Measurements from ENCODE around the gene C6. TPM values are rescaled to one million over a fixed set of nuclear protein-coding genes. Genes with fewer than 3 reads are reported as not detected.

The C6 gene
- under 1 TPM in 2 of 6 experiments, not detected in 4; 0.09 to 0.12 TPM for total RNA-seq (2021; fragmentation: NEBNext Ultra II Directional; extraction: Animal tissue kit (Norgen Biotek cat#: 25700))
- long read RNA-seq: 0 reads

DNA sequence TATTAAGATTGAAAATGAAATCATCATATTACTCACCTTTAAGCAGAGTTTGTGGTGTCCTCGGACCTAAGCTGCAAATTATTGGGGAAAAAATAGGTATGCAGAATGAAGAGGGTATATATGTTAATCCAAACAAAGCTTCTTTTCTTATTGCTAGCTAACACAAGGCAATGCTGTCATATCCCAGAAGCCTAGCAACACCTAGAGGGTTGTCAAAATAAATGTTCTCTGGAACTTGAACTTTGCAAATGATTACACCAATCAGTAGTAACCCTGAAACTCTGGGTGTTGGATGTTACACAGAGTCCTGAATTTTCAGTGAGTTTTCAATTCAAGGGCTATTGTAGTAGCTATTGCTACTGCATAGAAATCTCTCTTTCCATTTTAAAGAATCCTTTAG is at the start of gene C6:
Gene C6 (minus strand): TSS at position 193 of the 400 bp plus-strand sequence. CDS start 10,302 bp downstream, outside the sequence.
- H3K4me1 Mint-ChIP-seq (ENCODE audit: low read depth): no peaks in the 10 kb centered on the region
- DNase-seq: no peak
- H3K27ac Mint-ChIP-seq: no peak within 1 kb of the TSS
- TF ChIP-seq, protein P1, sequence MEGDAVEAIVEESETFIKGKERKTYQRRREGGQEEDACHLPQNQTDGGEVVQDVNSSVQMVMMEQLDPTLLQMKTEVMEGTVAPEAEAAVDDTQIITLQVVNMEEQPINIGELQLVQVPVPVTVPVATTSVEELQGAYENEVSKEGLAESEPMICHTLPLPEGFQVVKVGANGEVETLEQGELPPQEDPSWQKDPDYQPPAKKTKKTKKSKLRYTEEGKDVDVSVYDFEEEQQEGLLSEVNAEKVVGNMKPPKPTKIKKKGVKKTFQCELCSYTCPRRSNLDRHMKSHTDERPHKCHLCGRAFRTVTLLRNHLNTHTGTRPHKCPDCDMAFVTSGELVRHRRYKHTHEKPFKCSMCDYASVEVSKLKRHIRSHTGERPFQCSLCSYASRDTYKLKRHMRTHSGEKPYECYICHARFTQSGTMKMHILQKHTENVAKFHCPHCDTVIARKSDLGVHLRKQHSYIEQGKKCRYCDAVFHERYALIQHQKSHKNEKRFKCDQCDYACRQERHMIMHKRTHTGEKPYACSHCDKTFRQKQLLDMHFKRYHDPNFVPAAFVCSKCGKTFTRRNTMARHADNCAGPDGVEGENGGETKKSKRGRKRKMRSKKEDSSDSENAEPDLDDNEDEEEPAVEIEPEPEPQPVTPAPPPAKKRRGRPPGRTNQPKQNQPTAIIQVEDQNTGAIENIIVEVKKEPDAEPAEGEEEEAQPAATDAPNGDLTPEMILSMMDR (IDR thresholded peaks at IDR 0.05): no peak
- H3K4me3 Mint-ChIP-seq: no peak within 1 kb of the TSS
- no peaks in the 10 kb centered on the region for H3K36me3 Mint-ChIP-seq (ENCODE audit: low read depth)
- H3K27me3 Mint-ChIP-seq (ENCODE audit: insufficient read depth): no peaks in the 10 kb centered on the region
- peaks cover 9% of the 10 kb centered on the region; the same call in 1 of the 2 replicates for H3K9me3 Mint-ChIP-seq

DNA sequence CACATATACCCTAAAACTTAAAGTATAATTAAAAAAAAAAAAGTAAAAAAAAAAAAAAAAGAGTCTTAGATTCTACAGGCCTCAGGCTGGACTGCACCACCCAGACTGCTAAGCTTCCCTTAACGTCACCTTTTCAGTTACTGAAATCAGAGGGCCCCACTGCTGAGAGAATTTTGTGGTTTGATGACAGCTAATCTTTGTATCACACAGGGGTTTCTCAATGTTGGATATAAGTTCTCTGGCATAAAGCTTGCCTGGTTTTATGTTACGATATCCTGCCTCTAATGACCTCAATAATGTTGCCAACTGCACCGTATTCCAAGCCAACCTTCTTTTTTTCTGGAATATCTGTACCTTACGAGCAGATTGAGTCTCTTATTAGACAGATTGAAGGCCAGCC is 43.1 kb upstream of the C6 start:
- Mint-ChIP-seq H3K36me3 (ENCODE audit: low read depth) (no peaks in the 10 kb centered on the region), H3K9me3 (no peaks in the 10 kb centered on the region), H3K27ac (no peak overlapping the region), H3K4me3 (no peak overlapping the region), H3K4me1 (ENCODE audit: low read depth) (peaks cover 11% of the 10 kb centered on the region; the same call in 1 of the 2 replicates), H3K27me3 (ENCODE audit: insufficient read depth) (no peaks in the 10 kb centered on the region)
- TF ChIP-seq, protein P1 (IDR thresholded peaks at IDR 0.05): no peak
- no peak for DNase-seq

DNA sequence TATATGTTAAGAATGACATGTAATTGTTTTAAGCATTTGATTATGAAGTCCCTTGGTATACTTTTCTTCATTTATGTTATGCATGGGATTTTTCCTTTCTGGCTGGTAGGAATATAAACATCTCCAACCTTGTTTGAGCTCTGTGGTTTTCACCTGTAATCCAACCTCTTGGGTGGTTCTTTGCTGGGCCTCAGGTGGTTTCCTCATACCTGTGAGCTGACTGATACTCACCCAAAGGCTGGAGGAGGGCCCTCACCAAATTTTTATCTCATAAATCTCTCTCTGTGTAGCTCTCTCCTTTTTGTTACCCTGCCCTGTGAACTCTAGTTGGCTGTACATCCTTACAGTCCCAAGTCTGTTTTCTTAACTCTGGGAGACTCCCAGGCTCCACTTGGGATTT is 39.8 kb upstream of the C6 start:
- Mint-ChIP-seq H3K27me3 (ENCODE audit: insufficient read depth) (no peaks in the 10 kb centered on the region), H3K4me1 (ENCODE audit: low read depth) (peaks cover 12% of the 10 kb centered on the region; the same call in 1 of the 2 replicates), H3K9me3 (no peaks in the 10 kb centered on the region), H3K27ac (no peak overlapping the region), H3K4me3 (no peak overlapping the region), H3K36me3 (ENCODE audit: low read depth) (no peaks in the 10 kb centered on the region)
- TF ChIP-seq, protein P1 (IDR thresholded peaks at IDR 0.05): no peak
- no peak for DNase-seq

DNA sequence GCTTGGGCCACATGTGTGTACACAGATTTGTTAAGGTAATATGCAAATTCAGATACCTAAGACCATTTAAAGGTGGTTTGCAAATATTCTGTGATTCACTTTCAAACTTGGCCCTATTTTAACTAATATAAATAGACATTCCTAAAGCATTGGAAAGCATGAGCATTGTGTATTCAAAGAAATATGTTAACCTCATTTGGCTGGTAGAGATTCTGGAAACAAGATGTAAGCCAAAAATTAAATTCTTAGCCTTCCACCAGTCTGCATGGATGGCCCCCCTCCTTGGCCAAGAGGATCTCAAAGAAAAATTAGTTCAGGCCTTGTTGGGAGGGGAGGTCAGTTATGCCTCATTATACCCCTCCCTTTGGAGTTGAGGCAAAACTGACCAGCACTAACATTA is 38.7 kb upstream of the C6 start:
- TF ChIP-seq, protein P1 (IDR thresholded peaks at IDR 0.05): no peak
- no peaks in the 10 kb centered on the region for H3K9me3 Mint-ChIP-seq
- no peak for DNase-seq
- H3K4me3 Mint-ChIP-seq: no peak overlapping the region
- no peak overlapping the region for H3K27ac Mint-ChIP-seq
- peaks cover 12% of the 10 kb centered on the region; the same call in 1 of the 2 replicates for H3K4me1 Mint-ChIP-seq (ENCODE audit: low read depth)
- 0 out of 2 replicates have a peak, but pooled peaks cover 3% of the 10 kb centered on the region for H3K27me3 Mint-ChIP-seq (ENCODE audit: insufficient read depth)
- no peaks in the 10 kb centered on the region for H3K36me3 Mint-ChIP-seq (ENCODE audit: low read depth)

GRCh38 chr5:41250351-41250987 is 37.1 kb upstream of the C6 start:
- H3K4me1 Mint-ChIP-seq (ENCODE audit: low read depth): peaks cover 23% of the 10 kb centered on the region
- 0 out of 2 replicates have a peak, but pooled peaks cover 3% of the 10 kb centered on the region for H3K27me3 Mint-ChIP-seq (ENCODE audit: insufficient read depth)
- no peak for DNase-seq
- TF ChIP-seq, protein P1 (IDR thresholded peaks at IDR 0.05): no peak
- H3K36me3 Mint-ChIP-seq (ENCODE audit: low read depth): no peaks in the 10 kb centered on the region
- H3K4me3 Mint-ChIP-seq: no peak overlapping the region
- H3K27ac Mint-ChIP-seq: no peak overlapping the region
- H3K9me3 Mint-ChIP-seq: no peaks in the 10 kb centered on the region

Data from HFFc6 (cell line).